ACC112 (cell line): ENCODE data around the gene EFNA2.

ENCODE experiments used
- H2AFZ ChIP-seq: fragments of 200-600 bp; sonication (generic); one replicate; pipeline ENCODE4 v1.6.0; 2017; ENCODE audit warnings: antibody characterized with exemption, low read length; ENCODE audit not compliant: unreplicated experiment
- H3K27ac ChIP-seq: fragments of 200-600 bp; sonication (generic); 2 replicates; pipeline ENCODE4 v1.5.1; 2014; ENCODE audit warnings: low read depth, mild to moderate bottlenecking, antibody characterized with exemption, low read length, moderate library complexity
- H3K27me3 ChIP-seq: fragments of 200-600 bp; sonication (generic); 2 replicates; pipeline ENCODE4 v1.6.1; 2014; ENCODE audit warnings: mild to moderate bottlenecking, antibody characterized with exemption, low read length, moderate library complexity, mixed read lengths; ENCODE audit not compliant: insufficient read depth
- H3K36me3 ChIP-seq: fragments of 200-600 bp; sonication (generic); 2 replicates; pipeline ENCODE4 v1.6.1; 2016; ENCODE audit warnings: mild to moderate bottlenecking, antibody characterized with exemption, low read length, moderate library complexity, mixed read lengths; ENCODE audit not compliant: insufficient read depth
- H3K4me1 ChIP-seq: fragments of 200-600 bp; sonication (generic); one replicate; pipeline ENCODE4 v1.6.1; 2016; ENCODE audit warnings: low read length, mixed read lengths; ENCODE audit not compliant: insufficient read depth, unreplicated experiment, control insufficient read depth
- H3K4me3 ChIP-seq: fragments of 200-600 bp; sonication (generic); 2 replicates; pipeline ENCODE4 v1.5.1; 2014; ENCODE audit warnings: mild to moderate bottlenecking, low read depth, low read length
- H3K79me2 ChIP-seq: fragments of 200-600 bp; sonication (generic); one replicate; pipeline ENCODE4 v1.6.0; 2016; ENCODE audit warnings: low read length; ENCODE audit not compliant: control insufficient read depth, unreplicated experiment, insufficient read depth

The EFNA2 gene

DNA sequence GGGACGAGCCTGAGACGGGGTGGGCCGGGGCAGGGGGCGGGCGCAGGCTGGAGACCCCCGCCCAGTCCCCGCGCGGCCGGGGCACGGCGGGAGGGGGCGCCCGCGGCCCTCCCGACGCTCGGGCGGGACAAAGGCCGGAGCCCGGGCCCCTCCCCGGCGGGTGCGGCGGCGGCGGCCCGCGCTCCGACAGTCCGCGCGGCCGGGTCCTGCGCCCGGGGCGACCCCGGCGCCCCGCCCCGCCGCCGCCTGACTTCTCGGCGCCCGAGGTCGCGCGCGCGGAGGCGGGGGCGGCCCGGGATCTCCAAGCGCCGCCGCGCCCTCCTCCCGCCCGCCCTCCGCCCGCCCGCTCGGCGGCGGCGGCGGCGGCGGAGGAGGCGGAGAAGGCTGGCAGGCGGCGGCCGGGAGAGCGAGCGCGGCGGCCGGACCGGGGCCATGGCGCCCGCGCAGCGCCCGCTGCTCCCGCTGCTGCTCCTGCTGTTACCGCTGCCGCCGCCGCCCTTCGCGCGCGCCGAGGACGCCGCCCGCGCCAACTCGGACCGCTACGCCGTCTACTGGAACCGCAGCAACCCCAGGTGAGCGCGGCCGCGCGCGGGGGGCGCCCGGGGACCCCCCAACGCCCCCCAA, at the start of gene EFNA2:
Gene EFNA2 (plus strand): TSS at position 137 of the 624 bp plus-strand sequence. CDS start 296 bp downstream, at position 433.
- no peak within 1 kb of the TSS for H2AFZ ChIP-seq
- peaks cover 38% of the 10 kb centered on the region for H3K27me3 ChIP-seq
- H3K4me3 ChIP-seq = no peak within 1 kb of the TSS

DNA sequence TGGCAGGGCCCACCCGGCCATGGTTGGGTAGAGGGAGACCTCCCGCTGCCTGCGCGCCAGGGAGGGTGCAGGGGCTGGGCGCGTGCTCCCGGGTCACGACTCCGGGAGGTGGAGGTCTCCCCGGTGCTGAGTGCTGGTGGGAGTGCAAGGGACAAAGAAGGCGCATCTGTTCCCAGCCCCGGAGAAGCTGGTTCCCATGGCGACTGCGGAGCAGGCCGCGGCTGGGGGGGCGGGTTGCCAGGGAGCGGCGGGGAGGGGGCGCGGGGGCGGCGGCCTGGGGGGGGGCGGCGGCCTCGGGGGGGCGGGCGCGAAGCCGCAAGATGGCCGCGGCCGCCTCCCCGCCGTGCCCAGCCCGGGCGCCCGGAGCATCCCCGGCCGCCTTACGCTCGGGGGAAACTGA, 49.1 kb upstream of the EFNA2 start:
- H3K36me3 ChIP-seq = no peaks in the 10 kb centered on the region
- no peak overlapping the region for H2AFZ ChIP-seq
- H3K79me2 ChIP-seq = no peaks in the 10 kb centered on the region
- peaks cover 11% of the 10 kb centered on the region for H3K4me1 ChIP-seq
- H3K27me3 ChIP-seq = no peaks in the 10 kb centered on the region
- H3K27ac ChIP-seq = no peak overlapping the region
- H3K4me3 ChIP-seq = peak overlapping the region; percentile 79

More for the DNA sequence above, at the start of gene EFNA2:
- Histone ChIP-seq H3K4me1 (no peaks in the 10 kb centered on the region), H3K79me2 (no peaks in the 10 kb centered on the region), H3K27ac (no peak within 1 kb of the TSS), H3K36me3 (no peaks in the 10 kb centered on the region)

DNA sequence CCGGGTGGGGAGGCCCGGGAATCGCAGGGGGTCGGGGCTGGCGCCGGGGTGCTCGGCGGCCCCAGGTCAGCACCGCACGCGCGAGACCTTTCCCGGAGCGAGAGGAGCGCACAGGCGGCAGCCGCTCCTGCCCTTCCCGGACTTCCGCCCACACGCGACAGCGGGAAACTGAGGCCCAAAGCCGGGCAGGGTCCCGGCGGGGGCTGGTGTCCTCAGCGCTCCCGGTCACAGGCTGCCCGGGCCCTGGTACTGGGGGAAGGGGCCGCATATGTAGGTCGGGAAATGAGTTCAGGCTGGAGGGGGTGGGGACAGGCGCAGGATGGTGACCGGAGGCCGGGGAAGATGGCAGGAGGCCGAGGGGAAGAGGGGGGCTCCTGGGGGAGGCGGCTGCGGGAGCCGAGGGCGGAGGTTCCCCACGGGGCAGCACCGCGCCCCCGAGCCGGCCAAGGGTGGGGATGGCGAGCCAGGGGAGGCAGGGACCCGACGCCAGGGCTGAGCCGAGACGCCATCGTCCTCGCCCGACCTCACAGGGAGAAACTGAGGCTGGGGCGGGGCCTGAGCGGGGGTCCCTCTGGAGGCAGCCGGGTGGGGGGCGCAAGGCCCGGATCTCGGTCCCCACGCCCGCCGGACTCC, 48.5 kb upstream of the EFNA2 start:
- peaks cover 5% of the 10 kb centered on the region for H3K79me2 ChIP-seq
- no peak overlapping the region for H3K27ac ChIP-seq
- H2AFZ ChIP-seq = no peak overlapping the region
- peak overlapping the region; percentile 79 for H3K4me3 ChIP-seq
- H3K36me3 ChIP-seq = no peaks in the 10 kb centered on the region
- H3K27me3 ChIP-seq = no peaks in the 10 kb centered on the region
- peaks cover 11% of the 10 kb centered on the region for H3K4me1 ChIP-seq

DNA sequence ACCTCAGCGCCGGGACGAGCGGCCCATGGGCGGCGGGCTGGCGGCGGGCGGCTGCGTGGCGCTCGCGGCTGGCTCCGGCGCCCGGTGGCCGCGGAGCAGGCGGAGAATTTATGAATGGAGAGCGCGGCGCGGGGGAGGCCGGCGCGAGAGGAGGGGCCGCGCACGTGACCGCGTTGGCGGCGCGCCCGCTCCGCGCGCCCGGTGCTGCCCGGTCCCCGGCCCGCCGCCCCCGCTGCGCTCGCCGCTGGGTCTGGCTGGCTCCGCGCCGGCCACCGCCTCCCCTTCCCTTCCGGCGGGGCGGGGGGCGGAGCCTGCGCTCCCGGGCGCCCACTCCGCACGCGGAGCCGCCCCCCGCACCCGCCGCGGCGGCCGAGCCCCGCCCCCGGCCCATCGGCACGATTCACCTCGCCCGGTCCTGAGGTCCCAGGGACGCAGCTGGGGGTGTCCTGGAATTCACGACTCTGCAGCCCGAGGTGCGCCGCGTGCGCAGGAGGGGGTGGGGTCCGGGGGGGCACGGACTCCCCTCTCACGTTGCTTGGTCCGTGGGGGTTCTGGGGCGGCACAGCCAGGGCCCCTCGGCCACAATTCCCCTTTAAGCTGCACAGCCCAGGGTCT, 47.8 kb upstream of the EFNA2 start, which contains the start of gene CBARP:
Gene CBARP (minus strand): TSS at position 252 of the 615 bp plus-strand sequence. CDS start 1,905 bp downstream, outside the sequence.
- no peaks in the 10 kb centered on the region for H3K36me3 ChIP-seq
- peak within 1 kb of the TSS; percentile 79 for H3K4me3 ChIP-seq
- no peaks in the 10 kb centered on the region for H3K27me3 ChIP-seq
- H2AFZ ChIP-seq = no peak within 1 kb of the TSS
- H3K79me2 ChIP-seq = peaks cover 11% of the 10 kb centered on the region
- no peak within 1 kb of the TSS for H3K27ac ChIP-seq
- H3K4me1 ChIP-seq = peaks cover 11% of the 10 kb centered on the region

DNA sequence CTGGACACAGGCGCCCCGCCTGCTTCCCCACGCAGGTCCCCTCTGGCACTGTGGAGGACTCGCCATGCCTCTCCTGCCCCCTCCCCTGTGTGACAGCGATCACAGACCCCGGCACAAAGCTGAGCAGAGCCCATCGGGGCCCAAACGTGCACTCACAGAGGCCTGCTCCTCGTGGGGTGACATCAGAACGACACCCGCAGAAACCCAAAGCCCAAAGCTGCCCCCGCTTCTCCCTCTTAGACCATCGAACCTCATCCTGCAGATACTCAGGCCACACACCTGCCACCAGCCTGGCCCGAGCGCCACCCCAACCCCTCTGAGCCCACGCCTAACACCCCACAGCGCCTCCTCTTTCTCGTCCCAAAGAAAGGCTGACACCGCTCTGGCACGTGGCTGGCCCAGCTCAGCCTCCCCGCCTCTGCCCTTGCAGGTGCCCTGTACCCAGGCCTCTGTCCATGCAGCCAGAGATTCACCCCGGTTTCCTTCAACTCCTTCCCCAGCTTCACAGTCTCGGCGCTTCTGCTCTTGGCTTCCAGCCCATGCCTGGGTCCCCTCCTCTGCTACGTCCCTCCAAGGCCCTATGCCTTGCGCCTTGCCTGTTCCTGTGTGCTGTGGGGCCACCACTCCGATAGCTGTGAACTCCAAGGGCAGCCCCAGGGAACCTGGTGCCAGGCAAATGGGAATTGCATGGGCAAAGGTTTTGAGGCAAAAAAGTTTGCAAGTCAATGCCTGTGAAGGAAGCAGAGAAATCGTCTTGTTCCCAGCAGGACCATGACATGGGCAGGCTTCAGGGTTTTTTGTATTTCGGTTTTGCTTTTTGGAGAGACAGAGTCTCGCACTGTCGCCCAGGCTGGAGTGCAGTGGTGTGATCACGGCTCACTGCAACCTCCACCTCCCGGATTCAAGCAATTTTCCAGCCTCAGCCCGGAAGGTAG, 47.0 kb upstream of the EFNA2 start:
- peaks cover 13% of the 10 kb centered on the region for H3K79me2 ChIP-seq
- H2AFZ ChIP-seq = no peak overlapping the region
- H3K4me1 ChIP-seq = peaks cover 17% of the 10 kb centered on the region
- peak overlapping the region; percentile 45 for H3K4me3 ChIP-seq
- H3K27me3 ChIP-seq = no peaks in the 10 kb centered on the region
- H3K36me3 ChIP-seq = no peaks in the 10 kb centered on the region
- no peak overlapping the region for H3K27ac ChIP-seq

DNA sequence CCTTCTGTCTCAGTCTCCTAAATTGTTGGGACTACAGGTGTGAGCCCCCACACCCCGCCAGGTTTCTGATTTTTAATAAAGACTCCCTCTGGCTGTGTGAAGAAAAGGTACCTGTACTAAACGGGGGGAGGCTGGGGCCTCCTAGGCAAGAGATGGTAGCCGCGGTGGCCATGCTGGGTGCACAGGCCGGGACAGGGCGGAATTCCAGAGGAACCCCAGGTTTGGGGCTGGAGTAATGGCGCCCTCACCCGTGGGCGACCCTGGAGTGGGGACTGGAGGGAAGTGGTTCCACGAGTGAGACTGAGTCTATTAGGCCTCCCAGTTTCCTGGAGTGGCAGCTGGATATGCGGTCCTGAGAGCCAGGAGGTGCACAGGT, 46.3 kb upstream of the EFNA2 start:
- peaks cover 16% of the 10 kb centered on the region for H3K79me2 ChIP-seq
- H2AFZ ChIP-seq = no peak overlapping the region
- no peaks in the 10 kb centered on the region for H3K27me3 ChIP-seq
- no peaks in the 10 kb centered on the region for H3K36me3 ChIP-seq
- H3K4me3 ChIP-seq = no peak overlapping the region
- H3K27ac ChIP-seq = no peak overlapping the region
- peaks cover 22% of the 10 kb centered on the region for H3K4me1 ChIP-seq

DNA sequence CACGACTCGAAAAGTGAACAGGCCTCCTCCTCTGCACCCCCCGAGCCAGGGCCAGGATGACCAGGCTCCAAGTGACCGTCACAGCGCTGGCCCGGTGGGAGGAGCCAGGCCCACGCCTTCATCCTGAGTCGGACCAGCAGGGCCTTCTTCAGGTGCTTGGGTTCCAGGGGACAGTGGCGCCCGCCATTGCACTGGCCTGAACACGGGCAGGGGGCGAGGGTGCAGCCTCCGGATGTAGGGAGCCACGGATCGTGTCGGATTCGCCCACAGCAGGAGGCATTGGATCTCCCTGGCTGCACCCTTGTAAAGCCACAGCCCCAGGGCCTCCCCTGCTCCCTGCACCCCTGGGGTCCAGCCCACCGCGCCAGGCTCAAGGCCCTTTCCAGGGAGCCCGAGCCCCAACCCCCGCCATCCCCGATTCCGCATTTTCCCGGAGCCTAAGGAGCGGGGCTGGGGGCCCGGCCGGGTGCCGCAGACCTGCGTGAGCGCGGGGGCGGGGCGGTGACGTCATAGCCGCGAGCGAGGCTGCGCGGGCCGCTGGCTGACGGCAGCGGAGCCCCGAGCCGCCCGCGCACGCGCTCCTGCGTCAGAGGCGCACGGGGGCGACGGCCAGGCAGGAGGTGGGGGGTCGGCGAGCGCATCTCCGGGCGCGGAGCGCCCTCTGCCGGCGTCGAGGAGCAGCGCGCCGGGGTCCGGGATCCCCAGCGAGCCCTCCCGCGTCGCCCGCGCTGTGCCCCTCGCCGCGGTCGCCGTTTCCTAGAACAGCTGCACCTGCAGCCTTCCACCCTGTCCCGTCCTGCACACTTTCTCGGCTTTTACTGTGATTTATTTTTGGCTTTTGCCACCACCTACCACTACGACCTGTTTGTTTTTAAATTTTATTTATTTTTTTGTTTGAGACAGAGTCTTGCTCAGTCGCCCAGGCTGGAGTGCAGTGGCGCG, 45.6 kb upstream of the EFNA2 start:
- H3K27ac ChIP-seq = 0 out of 2 replicates have a peak overlapping the region, but pooled peaks have one; percentile 19
- H3K4me3 ChIP-seq = peak overlapping the region; percentile 69
- peaks cover 29% of the 10 kb centered on the region for H3K4me1 ChIP-seq
- H3K27me3 ChIP-seq = no peaks in the 10 kb centered on the region
- H3K79me2 ChIP-seq = peaks cover 16% of the 10 kb centered on the region
- H2AFZ ChIP-seq = peak overlapping the region; percentile 25
- H3K36me3 ChIP-seq = no peaks in the 10 kb centered on the region

DNA sequence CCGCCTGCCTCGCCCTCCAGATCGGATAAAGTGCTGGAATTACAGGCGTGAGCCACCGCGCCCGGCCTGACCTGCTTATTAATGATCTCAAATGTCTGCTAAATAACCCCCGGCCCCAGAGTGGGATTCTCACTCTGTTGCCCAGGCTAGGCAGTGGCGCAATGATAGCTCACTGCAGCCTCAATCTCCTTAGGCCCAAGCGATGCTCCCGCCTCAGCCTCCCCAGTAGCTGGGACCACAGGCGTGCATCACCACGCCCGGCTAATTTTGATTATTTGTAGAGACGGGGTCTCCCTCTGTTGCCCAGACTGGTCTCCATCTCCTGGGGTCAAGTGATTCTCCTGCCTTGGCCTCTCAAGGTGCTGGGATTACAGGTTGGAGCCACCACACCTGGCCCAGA, 44.7 kb upstream of the EFNA2 start:
- peaks cover 31% of the 10 kb centered on the region for H3K4me1 ChIP-seq
- H3K27me3 ChIP-seq = no peaks in the 10 kb centered on the region
- no peak overlapping the region for H3K27ac ChIP-seq
- no peaks in the 10 kb centered on the region for H3K36me3 ChIP-seq
- H2AFZ ChIP-seq = no peak overlapping the region
- H3K4me3 ChIP-seq = peak overlapping the region; percentile 96
- peaks cover 16% of the 10 kb centered on the region for H3K79me2 ChIP-seq

DNA sequence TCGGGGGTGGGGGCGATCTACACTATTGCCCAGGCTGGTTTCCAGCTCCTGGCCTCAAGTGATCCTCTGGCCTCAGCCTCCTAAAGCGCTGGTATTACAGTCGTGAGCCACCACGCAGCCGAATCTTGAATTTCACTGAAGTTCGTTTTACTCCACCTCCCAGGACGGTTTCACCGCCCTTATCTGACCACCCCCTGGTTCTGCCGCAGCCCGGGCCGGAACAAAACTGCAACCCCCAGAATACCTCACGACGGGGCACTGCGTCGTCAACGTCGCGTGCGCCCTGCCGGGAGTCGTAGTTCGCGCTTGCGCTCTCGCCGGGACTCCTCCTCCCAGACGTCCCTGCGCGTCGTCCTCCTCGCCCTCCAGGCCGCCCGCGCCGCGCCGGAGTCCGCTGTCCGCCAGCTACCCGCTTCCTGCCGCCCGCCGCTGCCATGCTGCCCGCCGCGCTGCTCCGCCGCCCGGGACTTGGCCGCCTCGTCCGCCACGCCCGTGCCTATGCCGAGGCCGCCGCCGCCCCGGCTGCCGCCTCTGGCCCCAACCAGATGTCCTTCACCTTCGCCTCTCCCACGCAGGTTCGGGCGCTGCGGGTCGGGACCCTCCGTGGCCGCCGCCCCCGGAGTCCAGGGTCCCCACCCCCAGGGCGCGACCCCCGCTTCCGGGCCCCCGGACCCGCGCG, 44.1 kb upstream of the EFNA2 start, which contains the start of gene ATP5F1D:
Gene ATP5F1D (plus strand): TSS at position 335 of the 679 bp plus-strand sequence. CDS start 100 bp downstream, at position 435.
- Histone ChIP-seq H3K36me3 (no peaks in the 10 kb centered on the region), H3K4me3 (peak within 1 kb of the TSS; percentile 96), H3K4me1 (peaks cover 26% of the 10 kb centered on the region), H3K27me3 (no peaks in the 10 kb centered on the region), H2AFZ (no peak within 1 kb of the TSS), H3K27ac (no peak within 1 kb of the TSS; the same call in 1 of the 2 replicates), H3K79me2 (peaks cover 16% of the 10 kb centered on the region)
